Measurements from ENCODE around the gene TMIGD1.
A peak's percentile ranks its signal among the peaks of the same experiment; 100 is the strongest.

TMIGD1 gene

GRCh38 chr17:30369995-30370394 lies 36.1 kb upstream of the TMIGD1 start:
- Histone ChIP-seq H3K27ac (ENCODE audit: poor library complexity, severe bottlenecking) (peak overlapping the region; percentile 39), H3K4me3 (ENCODE audit: severe bottlenecking) (no peak overlapping the region), H3K4me1 (ENCODE audit: insufficient read depth, poor library complexity, severe bottlenecking) (peaks cover 18% of the 10 kb centered on the region), H3K27me3 (ENCODE audit: insufficient read depth, poor library complexity, severe bottlenecking) (no peaks in the 10 kb centered on the region), H3K9me3 (ENCODE audit: severe bottlenecking) (no peaks in the 10 kb centered on the region), H3K36me3 (ENCODE audit: low read depth) (no peaks in the 10 kb centered on the region)
- DNase-seq (ENCODE audit: low spot score), result no peak
- peak; percentile 86 for ATAC-seq (ENCODE audit: low read depth)
- TF ChIP-seq CTCF (IDR thresholded peaks at IDR 0.05; ENCODE audit: poor library complexity, severe bottlenecking), result no peak

GRCh38 chr17:30368912-30369720 lies 35.3 kb upstream of the TMIGD1 start:
- Histone ChIP-seq H3K4me1 (ENCODE audit: insufficient read depth, poor library complexity, severe bottlenecking) (peaks cover 18% of the 10 kb centered on the region), H3K4me3 (ENCODE audit: severe bottlenecking) (no peak overlapping the region), H3K36me3 (ENCODE audit: low read depth) (no peaks in the 10 kb centered on the region), H3K9me3 (ENCODE audit: severe bottlenecking) (no peaks in the 10 kb centered on the region), H3K27ac (ENCODE audit: poor library complexity, severe bottlenecking) (peak overlapping the region; percentile 39), H3K27me3 (ENCODE audit: insufficient read depth, poor library complexity, severe bottlenecking) (no peaks in the 10 kb centered on the region)
- ATAC-seq (ENCODE audit: low read depth), result no peak
- no peak for TF ChIP-seq CTCF (IDR thresholded peaks at IDR 0.05; ENCODE audit: poor library complexity, severe bottlenecking)
- DNase-seq (ENCODE audit: low spot score), result no peak

GRCh38 chr17:30366536-30366935 lies 32.7 kb upstream of the TMIGD1 start:
- no peaks in the 10 kb centered on the region for H3K27me3 ChIP-seq (ENCODE audit: insufficient read depth, poor library complexity, severe bottlenecking)
- DNase-seq (ENCODE audit: low spot score) (no peak), ATAC-seq (ENCODE audit: low read depth) (no peak)
- H3K4me3 ChIP-seq (ENCODE audit: severe bottlenecking), result no peak overlapping the region
- peaks cover 4% of the 10 kb centered on the region for H3K9me3 ChIP-seq (ENCODE audit: severe bottlenecking)
- H3K27ac ChIP-seq (ENCODE audit: poor library complexity, severe bottlenecking), result no peak overlapping the region
- H3K36me3 ChIP-seq (ENCODE audit: low read depth), result no peaks in the 10 kb centered on the region
- TF ChIP-seq CTCF (IDR thresholded peaks at IDR 0.05; ENCODE audit: poor library complexity, severe bottlenecking), result no peak
- H3K4me1 ChIP-seq (ENCODE audit: insufficient read depth, poor library complexity, severe bottlenecking), result peaks cover 13% of the 10 kb centered on the region

GRCh38 chr17:30363715-30364202 lies 29.9 kb upstream of the TMIGD1 start:
- peaks cover 8% of the 10 kb centered on the region for H3K9me3 ChIP-seq (ENCODE audit: severe bottlenecking)
- H3K36me3 ChIP-seq (ENCODE audit: low read depth), result no peaks in the 10 kb centered on the region
- DNase-seq (ENCODE audit: low spot score) (no peak), ATAC-seq (ENCODE audit: low read depth) (peak; percentile 86)
- no peak overlapping the region for H3K27ac ChIP-seq (ENCODE audit: poor library complexity, severe bottlenecking)
- no peak overlapping the region for H3K4me3 ChIP-seq (ENCODE audit: severe bottlenecking)
- peaks cover 3% of the 10 kb centered on the region for H3K4me1 ChIP-seq (ENCODE audit: insufficient read depth, poor library complexity, severe bottlenecking)
- no peaks in the 10 kb centered on the region for H3K27me3 ChIP-seq (ENCODE audit: insufficient read depth, poor library complexity, severe bottlenecking)
- no peak for TF ChIP-seq CTCF (IDR thresholded peaks at IDR 0.05; ENCODE audit: poor library complexity, severe bottlenecking)

GRCh38 chr17:30361766-30362279 lies 28.0 kb upstream of the TMIGD1 start:
- H3K4me1 ChIP-seq (ENCODE audit: insufficient read depth, poor library complexity, severe bottlenecking), result peaks cover 3% of the 10 kb centered on the region
- H3K27ac ChIP-seq (ENCODE audit: poor library complexity, severe bottlenecking), result no peak overlapping the region
- DNase-seq (ENCODE audit: low spot score) (no peak), ATAC-seq (ENCODE audit: low read depth) (no peak)
- H3K9me3 ChIP-seq (ENCODE audit: severe bottlenecking), result peaks cover 8% of the 10 kb centered on the region
- H3K36me3 ChIP-seq (ENCODE audit: low read depth), result no peaks in the 10 kb centered on the region
- no peak overlapping the region for H3K4me3 ChIP-seq (ENCODE audit: severe bottlenecking)
- no peak for TF ChIP-seq CTCF (IDR thresholded peaks at IDR 0.05; ENCODE audit: poor library complexity, severe bottlenecking)
- H3K27me3 ChIP-seq (ENCODE audit: insufficient read depth, poor library complexity, severe bottlenecking), result no peaks in the 10 kb centered on the region

All from RWPE2 (cell line).